ENCODE data around the gene PPP4R3A.

GRCh38 chr14:91416744-91417119 is 93.4 kb downstream of the PPP4R3A start:
- TF ChIP-seq POLR2A (IDR thresholded peaks at IDR 0.05; ENCODE audit: low read depth, low read length) (no peak; the same call in 1 of the 2 replicates), TAF1 (IDR thresholded peaks at IDR 0.05; ENCODE audit: borderline replicate concordance, low read depth, low read length) (peak; percentile 20; the same call in 1 of the 2 replicates)

Data from GM12892 (cell line).